Stimulated activated CD8-positive, alpha-beta memory T cell treated with anti-CD3 and anti-CD28 coated beads, Interleukin-15, amount 100 ng/mL, for 24 hours (primary cell): ENCODE measurements around the gene TMEM98.
"Not testable (repeated sequence)": the region's sequence is repeated elsewhere in the genome, so short reads cannot be mapped to it uniquely, and the experiment has no call there.

ENCODE experiments used
- DNase-seq: peaks from one replicate; pipeline ENCODE4 v3.0.0-alpha.2; 2020; ENCODE audit warnings: low read depth

The TMEM98 gene

DNA sequence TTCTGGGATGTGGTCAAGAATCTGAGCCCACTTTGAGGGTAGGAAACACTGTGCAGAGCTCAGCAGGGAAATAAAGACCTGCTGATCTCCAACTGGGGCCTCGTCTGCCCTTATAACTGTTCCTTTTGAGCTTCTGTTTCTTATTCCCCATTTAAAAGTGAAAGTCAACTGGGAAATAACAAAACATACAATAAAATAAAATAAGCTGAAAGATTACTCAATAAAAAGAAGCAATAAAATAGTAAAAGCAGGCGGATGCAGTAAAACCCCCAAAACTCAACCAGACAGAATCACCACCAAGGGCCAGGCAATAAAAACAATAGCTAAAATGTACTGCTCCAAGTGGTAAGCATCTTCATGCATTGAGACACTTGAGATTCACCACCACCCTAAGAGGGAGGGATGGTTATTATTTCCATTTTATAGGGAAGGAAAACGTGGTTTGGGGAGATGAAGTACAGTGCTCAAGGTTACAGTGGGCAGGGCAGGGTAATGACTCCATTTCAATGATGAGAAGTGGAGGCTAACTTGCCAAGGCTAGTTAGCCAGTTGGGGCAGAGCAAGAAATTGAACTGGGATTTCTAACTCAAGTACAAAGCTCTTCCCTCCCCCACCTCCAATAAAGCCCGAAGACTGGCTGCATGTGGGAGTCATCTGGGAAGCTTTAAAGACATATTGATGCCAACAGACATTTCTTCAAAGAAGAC lies 57.2 kb downstream of the TMEM98 start:
- no peak for DNase-seq

DNA sequence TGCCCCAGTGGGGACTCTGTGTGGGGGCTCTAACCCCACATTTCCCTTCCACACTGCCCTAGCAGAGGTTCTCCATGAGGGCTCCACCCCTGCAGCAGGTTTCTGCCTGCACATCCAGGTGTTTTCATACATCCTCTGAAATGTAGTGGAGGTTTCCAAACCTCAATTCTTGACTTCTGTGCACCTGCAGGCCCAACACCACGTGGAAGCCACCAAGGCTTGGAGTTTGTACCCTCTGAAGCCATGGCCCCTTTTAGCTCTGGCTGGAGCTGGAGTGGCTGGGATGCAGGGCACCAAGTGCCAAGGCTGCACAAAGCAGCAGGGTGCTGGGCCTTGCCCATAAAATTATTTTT lies 59.5 kb downstream of the TMEM98 start:
- not testable (repeated sequence) for DNase-seq

DNA sequence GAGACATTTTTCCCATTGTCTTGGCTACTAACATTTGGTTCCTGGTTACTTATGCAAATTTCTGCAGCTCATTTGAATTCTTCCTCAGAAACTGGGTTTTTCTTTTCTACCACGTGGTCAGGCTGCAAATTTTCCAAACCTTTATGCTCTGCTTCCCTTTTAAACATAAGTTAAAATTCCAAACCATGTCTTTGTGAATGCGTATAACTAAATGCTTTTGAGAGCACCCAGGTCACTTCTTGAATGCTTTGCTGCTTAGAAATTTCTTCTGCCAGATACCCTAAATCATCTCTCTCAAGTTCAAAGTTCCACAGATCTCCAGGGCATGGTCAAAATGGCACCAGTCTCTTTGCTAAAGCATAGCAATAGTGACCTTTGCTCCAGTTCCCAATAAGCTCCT lies 59.9 kb downstream of the TMEM98 start:
- DNase-seq: not testable (repeated sequence)

DNA sequence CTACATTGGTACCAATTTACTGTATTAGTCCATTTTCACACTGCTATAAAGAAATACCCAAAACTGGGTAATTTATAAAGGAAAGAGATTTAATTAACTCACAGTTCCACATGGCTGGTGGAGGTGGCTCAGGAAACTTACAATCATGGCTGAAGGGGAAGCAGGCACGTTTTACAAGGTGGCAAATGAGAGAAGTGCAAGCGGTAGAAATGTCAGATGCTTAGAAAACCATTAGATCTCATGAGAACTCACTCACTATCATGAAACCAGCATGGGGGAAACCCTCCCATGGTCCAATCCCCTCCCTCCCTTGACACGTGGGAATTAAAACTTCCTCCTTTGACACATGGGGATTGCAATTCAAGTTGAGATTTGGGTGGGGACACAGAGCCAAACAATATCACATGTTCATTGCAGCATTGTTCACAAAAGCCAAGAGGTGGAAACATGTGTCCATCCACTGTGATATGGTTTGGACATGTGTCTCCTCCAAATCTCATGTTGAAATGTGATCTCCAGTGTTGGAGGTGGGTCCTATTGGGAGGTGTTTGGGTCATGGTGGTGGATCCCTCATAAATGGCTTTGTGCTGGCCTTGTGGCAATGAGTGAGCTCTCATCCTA lies 60.6 kb downstream of the TMEM98 start:
- DNase-seq: no peak

DNA sequence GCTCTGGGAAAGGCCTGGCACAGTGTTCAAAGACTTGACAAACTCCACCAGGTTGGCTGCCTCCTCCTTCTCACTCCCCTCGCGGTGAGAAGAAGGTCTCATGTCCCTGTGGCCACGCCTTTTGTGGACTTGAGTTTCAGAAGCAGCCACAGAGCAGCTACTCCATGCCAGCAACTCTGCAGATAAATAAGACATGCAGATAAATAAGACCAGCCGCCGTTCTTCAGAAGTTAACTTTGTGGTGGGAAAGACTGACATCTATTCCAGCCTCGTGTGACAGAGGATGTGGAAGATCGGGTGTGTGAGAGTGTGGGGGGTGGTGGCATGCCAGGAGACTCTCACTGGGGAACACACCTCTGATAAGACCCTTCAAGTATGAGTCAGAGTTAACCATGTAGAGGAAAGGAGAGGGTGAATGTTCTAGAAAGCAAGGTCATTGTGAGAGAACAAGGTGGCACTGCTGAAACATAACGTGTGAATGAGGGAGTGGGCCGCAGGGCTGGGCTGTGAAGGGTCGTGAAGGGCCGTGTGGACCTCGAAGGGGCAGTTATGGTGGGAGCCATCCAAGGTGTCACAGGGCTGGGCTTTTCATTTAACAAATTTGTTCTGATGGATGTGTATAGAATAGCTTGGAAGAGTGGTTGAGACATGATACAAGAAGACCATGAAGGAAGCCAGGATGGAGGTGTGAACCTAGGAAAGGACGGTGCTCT lies 64.5 kb downstream of the TMEM98 start:
- no peak for DNase-seq

DNA sequence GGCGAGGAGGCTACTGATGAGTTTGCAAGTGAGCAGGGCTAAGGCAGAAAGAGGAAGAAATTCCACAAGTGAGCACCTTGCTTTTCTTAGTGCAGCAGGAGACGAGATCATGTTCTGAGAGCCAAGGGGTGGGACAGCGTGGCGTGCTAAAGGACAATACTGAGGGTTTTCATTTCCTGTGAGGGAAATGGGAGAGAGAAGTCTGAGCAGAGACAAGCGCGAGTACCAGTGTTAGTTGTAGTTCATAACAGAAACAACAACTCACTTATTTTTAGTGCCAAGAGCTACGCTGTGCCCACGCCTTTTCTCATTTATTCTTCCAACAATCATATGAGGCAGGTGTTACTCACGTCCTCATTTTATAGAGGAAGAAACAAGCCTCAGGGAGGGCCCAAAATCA lies 66.0 kb downstream of the TMEM98 start:
- no peak for DNase-seq
